Testis (tissue), 3 donors: ENCODE measurements around the gene HBD. TPM values are rescaled to one million over a fixed set of nuclear protein-coding genes. Genes with fewer than 3 reads are reported as not detected.
"Not testable (repeated sequence)": the region's sequence is repeated elsewhere in the genome, so short reads cannot be mapped to it uniquely, and the experiment has no call there.

Experiments
- DNase-seq: peaks from one replicate; pipeline ENCODE4 v3.0.0-alpha.2; 2019
- H3K27ac ChIP-seq, 2 donors: fragments of 200-600 bp; sonication (generic); one replicate each; pipeline ENCODE4 v1.5.1; 2019
- H3K27me3 ChIP-seq: fragments of 200-600 bp; sonication (generic); one replicate; pipeline ENCODE4 v1.5.1; 2019
- H3K36me3 ChIP-seq: fragments of 200-600 bp; sonication (generic); one replicate; pipeline ENCODE4 v1.5.1; 2017; ENCODE audit warnings: low read depth; ENCODE audit errors: missing control alignments
- H3K4me1 ChIP-seq: fragments of 200-600 bp; sonication (generic); one replicate; pipeline ENCODE4 v1.5.1; 2019
- H3K4me3 ChIP-seq, 2 donors: fragments of 200-600 bp; sonication (generic); one replicate each; pipeline ENCODE4 v1.5.1; 2017 to 2019
- H3K9me3 ChIP-seq: fragments of 200-600 bp; sonication (generic); one replicate; pipeline ENCODE4 v1.5.1; 2017
- CTCF ChIP-seq, 3 experiments: fragments of 450-650 bp in 2 of 3; fragments of 200-600 bp in 1 of 3; sonication (generic) in 1 of 3; IDR thresholded peaks; one replicate each; pipeline ENCODE4 v1.5.1; 2016 to 2019; ENCODE audit warnings: antibody characterized with exemption in 3 of 3, mild to moderate bottlenecking in 2 of 3, moderate library complexity in 1 of 3
- POLR2A ChIP-seq: fragments of 450-650 bp; IDR thresholded peaks from one replicate; pipeline ENCODE4 v1.6.1; 2017; ENCODE audit warnings: antibody characterized with exemption, mild to moderate bottlenecking, moderate library complexity
- WGBS, 2 donors: methylation state at CpG; one replicate each; pipeline ENCODE4 v1.1.5; 2018; 5-methylcytosine and 5-hydroxymethylcytosine counted together
- intact Hi-C: fragments of 100-400 bp; cut with DNase I; formaldehyde crosslinking; loops from one replicate; pipeline ENCODE4 v1.15.1; 2023; ENCODE audit warnings: low total_unique reads
- polyA plus RNA-seq: library from polyadenylated mRNA; stranded (reverse); fragments of 350-450 nt; fragmentation: Illumina TruSeq; extraction: RNeasy Lipid Tissue Mini Kit (QIAGEN cat#74804); gene quantifications from one replicate; pipeline ENCODE4 v1.2.3, GENCODE V29; 2014; ENCODE audit warnings: low read depth, low replicate concordance; ENCODE audit not compliant: insufficient read depth
- total RNA-seq, 2 donors: library from RNA; depleted of rRNA; stranded (reverse); fragments of >200 nt; gene quantifications; one replicate each; pipeline ENCODE4 v1.2.3, GENCODE V29; 2016

The HBD gene
- total and polyA plus RNA-seq, 3 donors from 2014 or later, result not detected

GRCh38 chr11:5252919-5253265 is 18.6 kb upstream of the HBD start:
- Histone ChIP-seq H3K4me3 (no peak overlapping the region), H3K27ac (no peak overlapping the region), H3K9me3 (no peaks in the 10 kb centered on the region), H3K36me3 (no peaks in the 10 kb centered on the region), H3K4me1 (no peaks in the 10 kb centered on the region), H3K27me3 (no peaks in the 10 kb centered on the region)
- 72 to 73% methylated on average over 1 of the region's 1 CpG for WGBS, 2 donors
- intact Hi-C loops, result no loop called here
- TF ChIP-seq POLR2A (no peak), CTCF (IDR thresholded peaks at IDR 0.05) (no peak)
- DNase-seq, result no peak

- Histone ChIP-seq H3K9me3 (no peaks in the 10 kb centered on the region), H3K4me1 (no peaks in the 10 kb centered on the region), H3K4me3 (no peak overlapping the region), H3K27ac (no peak overlapping the region), H3K36me3 (no peaks in the 10 kb centered on the region), H3K27me3 (no peaks in the 10 kb centered on the region)
- 68 to 70% methylated on average over 9 of the region's 9 CpGs for WGBS, 2 donors
- TF ChIP-seq CTCF (IDR thresholded peaks at IDR 0.05) (no peak), POLR2A (no peak)
- intact Hi-C loops, result no loop called here
- DNase-seq, result no peak
These were observed 18.1 kb upstream of the HBD start for GRCh38 chr11:5252192-5252918.

- Histone ChIP-seq H3K27ac (no peak overlapping the region), H3K4me1 (no peaks in the 10 kb centered on the region), H3K9me3 (no peaks in the 10 kb centered on the region), H3K4me3 (no peak overlapping the region), H3K36me3 (no peaks in the 10 kb centered on the region), H3K27me3 (no peaks in the 10 kb centered on the region)
- intact Hi-C loops, result no loop called here
- TF ChIP-seq POLR2A, result no peak
- no peak for TF ChIP-seq CTCF (IDR thresholded peaks at IDR 0.05)
- WGBS, 2 donors, result 78 to 85% methylated on average over 2 of the region's 2 CpGs
- DNase-seq, result no peak
These were observed 17.5 kb upstream of the HBD start for GRCh38 chr11:5251746-5252145.

- H3K9me3 ChIP-seq, result no peaks in the 10 kb centered on the region
- H3K36me3 ChIP-seq, result no peaks in the 10 kb centered on the region
- no peak for TF ChIP-seq POLR2A
- no peak for TF ChIP-seq CTCF (IDR thresholded peaks at IDR 0.05)
- intact Hi-C loops, result no loop called here
- no peak overlapping the region for H3K4me3 ChIP-seq
- DNase-seq, result no peak
- no peak overlapping the region for H3K27ac ChIP-seq
- no peaks in the 10 kb centered on the region for H3K4me1 ChIP-seq
- WGBS, 2 donors, result 88 to 94% methylated on average over 4 of the region's 4 CpGs
- no peaks in the 10 kb centered on the region for H3K27me3 ChIP-seq
These were observed 16.4 kb upstream of the HBD start for GRCh38 chr11:5250543-5251204.

GRCh38 chr11:5249807-5250396 is 15.6 kb upstream of the HBD start, which contains the start of gene HBG1:
Gene HBG1 (minus strand): TSS chr11:5249857. CDS start chr11:5249804, 53 bp downstream.
- WGBS, 2 donors, result 77 to 80% methylated on average over 4 of the region's 9 CpGs
- intact Hi-C loops, result not testable (repeated sequence)

GRCh38 chr11:5248498-5248897 is 14.2 kb upstream of the HBD start:
- DNase-seq, H3K9me3 ChIP-seq, H3K36me3 ChIP-seq, H3K27ac ChIP-seq, intact Hi-C loops, H3K27me3 ChIP-seq, H3K4me3 ChIP-seq, H3K4me1 ChIP-seq: not testable (repeated sequence)
- WGBS, 2 donors, result 64 to 69% methylated on average over 7 of the region's 7 CpGs

More at GRCh38 chr11:5249807-5250396, 15.6 kb upstream of the HBD start, which contains the start of gene HBG1:
- not testable (repeated sequence) for H3K4me3 ChIP-seq, H3K27ac ChIP-seq, H3K27me3 ChIP-seq, DNase-seq, H3K4me1 ChIP-seq, H3K36me3 ChIP-seq, H3K9me3 ChIP-seq
